GM21360 (cell line): Measurements from ENCODE around the gene PDZD2.
"Not testable (repeated sequence)": the region's sequence is repeated elsewhere in the genome, so short reads cannot be mapped to it uniquely, and the experiment has no call there.

Experiments used
- ATAC-seq: cut with Tn5 transposase; IDR thresholded peaks from one replicate; pipeline ENCODE4 v1.9.1; 2021; ENCODE audit warnings: mild to moderate bottlenecking, moderate library complexity; ENCODE audit not compliant: unreplicated experiment

PDZD2 gene

DNA sequence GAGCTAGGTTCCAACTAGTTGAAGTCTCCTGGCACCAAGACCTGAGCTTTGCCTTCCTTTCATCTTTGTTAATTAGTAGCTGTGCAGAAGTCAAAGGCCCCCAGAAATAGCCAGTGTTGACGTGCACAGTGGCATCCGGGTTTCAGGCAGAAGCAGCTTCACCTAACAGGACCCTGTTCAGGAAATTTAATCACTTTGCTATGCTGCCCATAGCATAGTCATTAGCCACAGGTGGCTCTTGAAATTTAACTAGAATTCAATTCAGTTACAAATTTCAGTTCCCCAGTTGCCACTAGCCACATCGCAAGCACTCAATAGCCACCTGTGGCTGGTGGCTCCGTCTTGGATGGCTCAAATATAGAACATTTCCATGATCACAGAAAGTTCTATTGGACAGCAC lies 356.1 kb downstream of the PDZD2 start:
- ATAC-seq: peak; percentile 44

DNA sequence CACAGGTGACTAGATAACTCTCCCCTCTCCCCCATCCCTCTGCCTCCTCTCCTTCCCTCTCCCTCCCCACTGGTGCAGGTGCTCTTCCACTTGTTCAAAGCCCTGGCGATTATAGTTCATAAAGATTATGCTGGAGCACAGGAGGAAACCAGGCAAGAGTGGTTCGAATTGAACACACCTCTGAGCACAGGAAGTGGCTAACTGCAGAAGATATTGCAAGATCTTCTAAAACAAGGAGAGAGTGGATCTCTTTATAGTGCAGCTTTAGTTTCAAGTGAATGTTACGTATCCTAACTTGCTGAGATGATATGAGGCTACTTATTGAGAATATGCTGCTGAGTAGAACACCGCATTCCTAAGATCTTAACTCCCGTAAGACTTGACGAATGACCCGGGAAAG lies 356.8 kb downstream of the PDZD2 start:
- no peak for ATAC-seq

DNA sequence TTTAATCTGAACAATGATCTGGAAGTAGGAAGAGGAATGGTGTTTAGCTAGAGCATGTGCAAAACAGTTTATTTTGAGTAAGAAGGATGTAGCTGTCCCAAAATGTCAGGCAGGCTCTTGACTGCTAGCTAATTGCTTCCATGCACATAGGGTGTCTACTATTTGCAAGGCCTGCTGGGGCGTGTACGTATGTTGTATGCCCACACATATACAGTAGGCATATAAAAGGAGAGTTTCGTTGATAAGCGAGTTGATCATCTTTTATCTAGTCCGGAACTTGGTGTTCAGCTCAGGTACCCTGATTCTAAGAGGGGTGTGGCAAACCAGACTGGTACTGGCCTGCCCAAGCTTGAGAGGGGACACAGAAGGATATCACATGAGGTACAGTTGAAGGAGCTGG lies 358.0 kb downstream of the PDZD2 start:
- no peak for ATAC-seq

- no peak for ATAC-seq
Observed at GRCh38 chr5:31999470-31999869, 360.5 kb downstream of the PDZD2 start.

DNA sequence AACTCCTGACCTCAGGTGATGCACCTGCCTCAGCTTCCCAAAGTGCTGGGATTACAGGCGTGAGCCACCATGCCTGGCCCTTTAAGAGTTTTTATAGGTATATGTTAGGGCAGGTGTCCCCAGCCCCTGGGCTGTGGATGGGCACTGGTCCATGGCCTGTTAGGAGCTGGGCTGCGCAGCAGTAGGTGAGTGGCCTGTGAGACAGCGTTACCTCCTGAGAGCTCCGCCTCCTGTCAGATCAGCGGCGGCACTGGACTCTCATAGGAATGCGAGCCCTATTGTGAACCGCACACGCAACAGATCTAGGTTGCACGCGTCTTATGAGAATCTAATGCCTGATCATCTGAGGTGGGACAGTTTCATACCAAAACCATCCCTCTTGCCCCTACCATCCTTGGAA lies 361.8 kb downstream of the PDZD2 start:
- no peak for ATAC-seq

DNA sequence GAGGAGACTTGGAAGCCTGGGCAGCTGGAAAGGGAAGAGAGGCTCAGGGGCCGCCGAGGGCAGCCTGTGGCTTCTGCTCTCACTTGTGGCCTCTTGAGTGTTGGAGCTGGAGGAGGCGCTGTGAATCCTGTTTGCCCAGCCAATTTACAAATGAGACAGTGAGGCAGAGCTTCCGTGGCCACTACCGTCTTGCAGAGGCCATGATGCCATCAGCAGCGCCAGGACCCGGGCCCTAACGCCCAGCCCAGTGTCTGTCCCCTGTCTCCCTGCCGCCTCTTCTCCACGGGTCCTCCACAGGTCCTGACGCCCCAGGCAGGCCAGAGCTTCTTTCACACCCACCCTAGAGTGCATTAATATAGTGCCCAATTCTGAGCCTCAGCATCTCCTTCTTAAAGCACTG lies 362.4 kb downstream of the PDZD2 start:
- no peak for ATAC-seq

- no peak for ATAC-seq
Observed at GRCh38 chr5:32001707-32002106, 362.8 kb downstream of the PDZD2 start.

DNA sequence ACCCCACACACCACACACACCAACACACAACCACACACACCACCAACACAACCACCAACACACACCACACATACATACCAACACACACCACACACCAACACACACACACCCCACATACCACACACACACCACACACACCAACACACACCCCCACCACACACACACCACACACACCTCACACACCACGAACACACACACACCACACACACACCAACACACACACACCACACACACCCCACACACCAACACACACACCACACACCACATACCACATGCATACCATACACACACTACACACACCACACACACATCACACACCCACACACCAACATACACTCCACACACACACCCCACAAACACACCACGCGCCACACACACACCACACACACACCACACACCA lies 363.8 kb downstream of the PDZD2 start:
- ATAC-seq: no peak

DNA sequence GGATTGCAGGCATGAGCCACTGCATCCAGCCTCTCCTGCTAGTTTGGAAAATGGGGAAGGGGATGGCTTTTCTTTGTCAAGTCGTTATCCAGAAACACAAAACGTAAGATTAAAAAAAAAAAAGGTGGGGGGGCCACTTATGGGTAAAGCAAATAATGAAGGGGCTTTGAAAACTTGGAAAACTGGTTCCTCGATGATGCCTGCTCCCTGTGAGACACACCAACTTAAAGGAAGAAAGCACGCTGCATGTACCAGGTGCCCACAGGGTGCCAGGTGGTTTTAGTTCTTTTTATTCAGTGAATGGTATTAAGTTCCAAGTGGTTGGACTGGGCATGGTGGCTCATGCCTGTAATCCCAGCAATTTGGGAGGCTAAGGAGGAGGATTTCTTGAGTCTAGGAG lies 365.1 kb downstream of the PDZD2 start:
- no peak for ATAC-seq

DNA sequence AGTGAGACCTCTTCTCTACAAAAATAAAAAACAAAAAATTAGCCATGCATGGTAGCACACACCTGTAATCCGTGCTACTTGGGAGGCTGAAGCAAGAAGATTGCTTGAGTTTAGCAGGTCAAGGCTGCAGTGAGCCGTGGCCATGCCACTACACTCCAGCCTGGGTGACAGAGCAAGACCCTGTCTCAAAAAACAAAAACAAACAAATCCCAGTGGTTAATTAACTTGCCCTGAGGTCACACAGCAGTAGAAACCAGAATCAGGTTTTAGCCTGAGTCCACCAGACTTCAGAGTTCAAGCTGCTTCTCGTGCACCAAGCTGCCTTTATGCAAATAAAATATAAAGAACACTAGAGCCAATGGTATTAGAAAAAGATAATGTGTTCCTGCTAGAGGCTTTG lies 365.5 kb downstream of the PDZD2 start:
- ATAC-seq: peak; percentile 48

- no peak for ATAC-seq
Observed at GRCh38 chr5:32008746-32009145, 369.8 kb downstream of the PDZD2 start.

- ATAC-seq: no peak
Observed at GRCh38 chr5:32013658-32014057, 374.7 kb downstream of the PDZD2 start.

DNA sequence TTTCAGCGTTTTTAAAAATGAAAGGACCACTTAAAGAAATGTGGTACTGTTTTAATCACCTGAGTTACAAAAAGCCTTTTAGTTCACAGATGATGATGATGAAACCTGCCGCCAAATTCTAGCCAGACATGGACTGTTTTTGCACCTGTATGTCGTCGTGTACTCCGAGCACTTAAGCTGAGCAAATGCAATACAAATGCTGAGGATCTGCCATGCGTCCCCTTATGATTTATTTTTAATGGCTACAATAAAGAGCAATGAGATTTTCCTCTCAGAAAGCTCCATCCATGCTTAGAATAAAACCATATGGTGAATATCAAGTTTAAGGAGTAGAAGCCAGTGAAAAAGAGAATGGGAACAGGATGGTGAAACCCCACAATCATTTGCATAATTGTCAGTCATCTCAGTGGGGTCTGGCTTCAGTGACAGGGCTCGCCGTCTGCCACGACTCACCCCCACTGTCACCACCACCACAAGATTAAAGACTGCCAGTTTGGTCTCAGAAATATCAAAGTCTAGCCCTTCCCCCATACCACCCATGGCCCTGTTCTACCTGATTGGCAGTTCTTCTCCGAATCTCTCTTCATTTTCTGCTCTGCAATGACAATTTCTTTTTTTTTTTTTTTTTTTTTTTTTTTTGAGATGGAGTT lies 375.3 kb downstream of the PDZD2 start:
- no peak for ATAC-seq

- not testable (repeated sequence) for ATAC-seq
Observed at GRCh38 chr5:32015262-32015661, 376.3 kb downstream of the PDZD2 start.

- ATAC-seq: no peak
Observed at GRCh38 chr5:32017692-32018367, 378.9 kb downstream of the PDZD2 start.

DNA sequence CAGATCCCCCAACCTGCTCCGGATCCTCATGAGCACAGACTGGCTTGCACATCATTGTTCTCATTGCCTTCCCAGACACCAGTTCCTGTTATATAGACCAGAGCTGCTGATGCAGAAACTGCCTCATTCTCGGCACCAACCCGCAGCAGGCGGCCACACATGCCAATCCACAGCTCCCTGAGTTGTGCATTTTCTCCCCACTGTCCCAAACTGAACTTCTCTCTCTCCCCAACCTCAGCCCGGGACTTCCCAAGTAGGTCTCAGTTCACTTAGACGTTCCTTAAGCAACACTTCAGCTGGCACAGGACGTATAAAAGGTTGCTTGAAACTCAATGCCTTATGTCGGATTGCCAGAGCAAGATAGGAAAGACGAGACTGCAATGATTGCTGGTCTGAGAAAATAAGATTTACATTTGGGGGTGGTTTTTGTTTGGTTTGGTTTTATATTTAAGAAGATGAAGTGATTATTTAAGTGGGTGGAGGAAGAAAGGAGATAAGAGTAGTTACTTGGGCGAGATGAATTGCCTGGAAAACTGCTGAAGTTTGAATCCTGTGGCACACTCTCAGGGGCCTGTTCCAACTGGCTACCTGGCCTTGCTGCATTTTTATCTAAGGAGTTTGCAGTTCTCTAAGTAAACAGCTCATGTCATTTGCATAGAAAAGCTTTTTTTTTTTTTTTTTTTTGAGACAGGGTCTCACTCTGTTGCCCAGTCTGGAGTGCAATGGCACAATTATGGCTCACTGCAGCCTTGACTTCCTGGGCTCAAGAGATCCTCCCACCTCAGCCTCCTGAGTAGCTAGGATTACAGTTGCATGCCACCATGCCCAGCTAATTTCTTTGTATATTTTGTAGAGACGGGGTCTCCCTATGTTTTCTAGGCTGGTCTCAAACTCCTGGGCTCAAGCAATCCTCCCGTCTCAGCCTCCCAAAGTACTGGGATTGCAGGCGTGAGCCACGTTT lies 379.8 kb downstream of the PDZD2 start:
- no peak for ATAC-seq

DNA sequence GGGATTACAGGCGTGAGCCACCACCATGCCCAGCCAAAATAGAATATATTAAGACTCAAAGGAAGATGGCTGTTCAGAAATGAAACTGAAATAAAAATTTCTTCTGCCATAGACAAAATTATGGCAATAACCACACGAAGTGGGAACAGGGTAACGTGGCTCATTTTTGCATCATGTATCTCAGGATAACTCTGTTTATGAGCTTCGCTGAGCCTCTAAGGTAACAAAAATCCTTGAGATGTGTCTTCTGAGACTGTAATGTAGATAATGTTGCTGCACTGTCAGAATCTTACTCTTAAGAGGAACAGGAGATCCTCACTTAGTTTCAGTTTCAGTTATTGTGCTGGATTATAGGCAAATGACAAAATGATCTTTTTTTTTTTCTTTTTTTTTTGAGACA lies 381.3 kb downstream of the PDZD2 start:
- peak; percentile 88 for ATAC-seq

DNA sequence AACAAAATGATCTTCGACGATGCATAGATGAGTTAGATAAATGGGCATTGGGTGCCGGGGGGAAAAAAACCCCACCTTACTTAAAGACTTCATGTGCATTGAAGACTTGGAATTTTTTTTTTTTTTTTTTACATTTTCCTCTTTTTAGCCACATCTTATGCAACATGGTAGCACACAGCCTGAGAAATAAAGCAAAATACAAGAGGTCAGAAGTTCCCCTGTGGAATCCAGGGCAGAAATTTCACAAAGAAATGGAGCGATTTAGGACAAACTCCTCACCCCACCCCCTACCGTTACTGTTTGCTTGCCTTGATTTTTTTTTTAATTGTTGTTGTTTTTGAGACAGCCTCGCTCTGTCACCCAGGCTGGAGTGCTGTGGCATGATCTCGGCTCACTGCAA lies 382.0 kb downstream of the PDZD2 start:
- ATAC-seq: no peak

- no peak for ATAC-seq
Observed at GRCh38 chr5:32021771-32022170, 382.8 kb downstream of the PDZD2 start.

- no peak for ATAC-seq
Observed at GRCh38 chr5:32022638-32023037, 383.7 kb downstream of the PDZD2 start.

DNA sequence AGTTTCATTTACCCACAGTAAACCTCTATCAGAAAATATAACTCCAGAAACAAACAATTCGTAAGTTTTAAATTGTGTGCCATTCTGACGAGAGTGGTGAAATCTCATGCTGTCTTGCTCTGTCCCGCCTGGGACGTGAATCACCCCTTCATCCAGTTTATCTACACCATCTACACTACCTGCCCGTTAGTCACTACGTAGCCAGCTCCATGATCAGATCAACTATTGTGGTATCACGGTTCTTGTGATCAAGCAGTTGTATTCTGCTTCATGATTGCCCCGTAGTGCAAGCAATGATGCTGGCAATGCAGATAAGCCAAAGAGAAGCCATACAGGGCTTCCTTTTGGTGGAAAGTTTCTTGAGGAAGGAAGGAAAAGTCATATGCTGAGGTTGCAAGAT lies 384.9 kb downstream of the PDZD2 start:
- no peak for ATAC-seq

DNA sequence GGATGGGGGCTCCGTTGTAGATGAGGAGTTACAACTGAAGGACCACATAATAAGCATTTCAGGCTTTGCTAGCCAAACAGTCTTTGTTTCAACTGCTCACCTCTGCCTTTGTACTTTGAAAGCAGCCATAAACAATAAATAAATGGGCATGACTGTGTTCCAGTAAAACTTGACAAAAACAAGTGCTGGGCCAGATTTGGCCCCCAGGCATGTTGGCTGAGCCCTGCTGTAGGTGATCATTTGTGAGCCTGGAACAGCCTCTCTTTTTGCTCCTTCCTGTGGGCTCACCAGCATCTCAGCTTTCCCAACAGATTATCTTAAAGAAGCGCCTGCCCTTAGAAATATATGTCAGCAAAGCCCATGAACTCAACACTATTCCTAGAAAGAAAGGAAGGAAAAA lies 385.8 kb downstream of the PDZD2 start:
- no peak for ATAC-seq
